ENCODE results near the gene PARD6B.
"Not testable (repeated sequence)": the region's sequence is repeated elsewhere in the genome, so short reads cannot be mapped to it uniquely, and the experiment has no call there.

Gene PARD6B

GRCh38 chr20:50704514-50704913 lies 26.9 kb upstream of the PARD6B start:
- no peak for DNase-seq

GRCh38 chr20:50704971-50705370 lies 26.4 kb upstream of the PARD6B start:
- DNase-seq, result no peak

- DNase-seq, result no peak
Observed at GRCh38 chr20:50708845-50709635, 22.3 kb upstream of the PARD6B start.

GRCh38 chr20:50709636-50709973 lies 21.8 kb upstream of the PARD6B start:
- DNase-seq, result no peak

- no peak for DNase-seq
Observed at GRCh38 chr20:50710492-50711063, 20.8 kb upstream of the PARD6B start.

GRCh38 chr20:50711113-50711825 lies 20.1 kb upstream of the PARD6B start:
- DNase-seq, result no peak

- DNase-seq, result no peak
Observed at GRCh38 chr20:50712771-50713656, 18.4 kb upstream of the PARD6B start.

- no peak for DNase-seq
Observed at GRCh38 chr20:50713657-50714101, 17.7 kb upstream of the PARD6B start.

GRCh38 chr20:50714426-50714825 lies 17.0 kb upstream of the PARD6B start:
- DNase-seq, result not testable (repeated sequence)

- no peak for DNase-seq
Observed at GRCh38 chr20:50715694-50716093, 15.7 kb upstream of the PARD6B start.

- DNase-seq, result no peak
Observed at GRCh38 chr20:50716518-50716917, 14.9 kb upstream of the PARD6B start.

GRCh38 chr20:50717312-50717711 lies 14.1 kb upstream of the PARD6B start:
- no peak for DNase-seq

GRCh38 chr20:50717974-50718761 lies 13.2 kb upstream of the PARD6B start:
- DNase-seq, result no peak

GRCh38 chr20:50719328-50719727 lies 12.1 kb upstream of the PARD6B start:
- DNase-seq, result no peak

- DNase-seq, result no peak
Observed at GRCh38 chr20:50720026-50720425, 11.4 kb upstream of the PARD6B start.

GRCh38 chr20:50720582-50720981 lies 10.8 kb upstream of the PARD6B start:
- no peak for DNase-seq

- DNase-seq, result no peak
Observed at GRCh38 chr20:50721881-50722281, 9.5 kb upstream of the PARD6B start.

GRCh38 chr20:50722424-50723155 lies 8.8 kb upstream of the PARD6B start:
- no peak for DNase-seq

GRCh38 chr20:50723672-50724071 lies 7.7 kb upstream of the PARD6B start:
- DNase-seq, result no peak

GRCh38 chr20:50724112-50724725 lies 7.2 kb upstream of the PARD6B start:
- no peak for DNase-seq

Measured in effector CD8-positive, alpha-beta T cell (primary cell).